K562 (cell line): ENCODE results near the gene SKAP1. TPM values are rescaled to one million over a fixed set of nuclear protein-coding genes. Genes with fewer than 3 reads are reported as not detected.

ENCODE experiments used
- BCOR ChIP-seq: fragments of 450-650 bp; IDR thresholded peaks from 2 replicates; pipeline ENCODE4 v1.6.1; 2016
- GABPA ChIP-seq: fragments of 200-800 bp; sonication (Bioruptor generic); conservative IDR thresholded peaks from 2 replicates; pipeline ENCODE4 v1.6.1; 2016; ENCODE audit warnings: low read depth, missing genetic modification characterization, missing compliant biosample characterization
- GTF3C2 ChIP-seq: IDR thresholded peaks from 3 replicates; pipeline ENCODE4 v1.6.1; 2011; ENCODE audit warnings: borderline replicate concordance, mild to moderate bottlenecking, moderate library complexity; ENCODE audit not compliant: insufficient read length; ENCODE audit errors: extremely low read depth
- HMG20B ChIP-seq: fragments of 250-450 bp; sonication (Bioruptor Pico); IDR thresholded peaks from 2 replicates; pipeline ENCODE4 v1.5.0; 2021; ENCODE audit warnings: mild to moderate bottlenecking
- HNRNPL ChIP-seq: fragments of 200-400 bp; formaldehyde crosslinking; IDR thresholded peaks from 2 replicates; pipeline ENCODE4 v1.6.1; 2017; ENCODE audit warnings: low read depth, mild to moderate bottlenecking, low read length
- IRF1 ChIP-seq: sonication (generic); formaldehyde crosslinking; IDR thresholded peaks from 2 replicates; pipeline ENCODE4 v1.8.0; 2022; ENCODE audit warnings: missing genetic modification reagents, mild to moderate bottlenecking, borderline replicate concordance
- KLF16 ChIP-seq: IDR thresholded peaks from 2 replicates; pipeline ENCODE4 v1.6.1; 2016; ENCODE audit warnings: antibody characterized with exemption
- MBD1 ChIP-seq: fragments of 250-450 bp; sonication (Bioruptor Pico); IDR thresholded peaks from 2 replicates; pipeline ENCODE4 v1.8.0; 2022; ENCODE audit warnings: inconsistent platforms
- MTF1 ChIP-seq: fragments of 250-450 bp; sonication (Bioruptor Pico); IDR thresholded peaks from 2 replicates; pipeline ENCODE4 v1.9.0; 2021; ENCODE audit warnings: moderate library complexity, mild to moderate bottlenecking, inconsistent platforms, borderline replicate concordance
- SMARCE1 ChIP-seq: fragments of 450-650 bp; IDR thresholded peaks from 2 replicates; pipeline ENCODE4 v1.7.1; 2016; ENCODE audit warnings: mild to moderate bottlenecking
- ZBTB26 ChIP-seq: fragments of 450-650 bp; formaldehyde crosslinking; IDR thresholded peaks from 2 replicates; pipeline ENCODE4 v1.4.0; 2022; ENCODE audit warnings: missing genetic modification characterization
- ZFP36 ChIP-seq: fragments of 150-350 bp; IDR thresholded peaks from 2 replicates; pipeline ENCODE4 v1.6.1; 2018; ENCODE audit warnings: low read length, low read depth; ENCODE audit not compliant: partially characterized antibody
- ZNF197 ChIP-seq: fragments of 200-800 bp; sonication (Bioruptor generic); IDR thresholded peaks from 2 replicates; pipeline ENCODE4 v1.6.1; 2016; ENCODE audit warnings: low read depth, missing genetic modification characterization, missing compliant biosample characterization
- ZNF347 ChIP-seq: fragments of 450-650 bp; formaldehyde crosslinking; IDR thresholded peaks from 2 replicates; pipeline ENCODE4 v1.4.0; 2020; ENCODE audit warnings: low read depth, mild to moderate bottlenecking, moderate library complexity
- ZNF431 ChIP-seq: sonication (generic); formaldehyde crosslinking; IDR thresholded peaks from 2 replicates; pipeline ENCODE4 v1.8.0; 2022; ENCODE audit warnings: mild to moderate bottlenecking, missing genetic modification reagents
- polyA plus RNA-seq, 8 experiments: library from polyadenylated mRNA; depleted of rRNA in 4 of 8; stranded (reverse) in 5 of 8; unstranded in 3 of 8; fragments of >200 nt; fragmentation: Nextera tagmentation in 2 of 8; fragmentation: Illumina TruSeq in 1 of 8; extraction: Ambion mirVana in 2 of 8; extraction: Trizol in 1 of 8; gene quantifications; 2 replicates each; pipeline versions ENCODE4 v1.2.1 to v1.2.3, GENCODE V29; 2011 to 2014; ENCODE audit warnings: inconsistent platforms in 1 of 8, missing spikeins in 1 of 8
- total RNA-seq, 7 experiments: library from RNA; depleted of rRNA in 6 of 7; stranded (reverse); fragments of >200 nt in 6 of 7; fragmentation: Illumina TruSeq in 2 of 7; extraction: Trizol in 2 of 7; gene quantifications; 2 replicates each; pipeline versions ENCODE4 v1.2.1 to v1.2.3, GENCODE V29; 2011 to 2021; ENCODE audit warnings: low replicate concordance in 1 of 7
- TF ChIP-seq, protein P1 (sequence below): fragments of 200-800 bp; sonication (Bioruptor generic); IDR thresholded peaks from 2 replicates; pipeline ENCODE4 v1.6.1; 2016; ENCODE audit warnings: missing genetic modification characterization, missing compliant biosample characterization

SKAP1 gene
- total and polyA plus RNA-seq, 9 of the 15 experiments (the other 6 are each of a cell fraction or from before 2014, with no cell fraction given), result 0.06 to 0.80 (median 0.10) TPM; not detected in 4

DNA sequence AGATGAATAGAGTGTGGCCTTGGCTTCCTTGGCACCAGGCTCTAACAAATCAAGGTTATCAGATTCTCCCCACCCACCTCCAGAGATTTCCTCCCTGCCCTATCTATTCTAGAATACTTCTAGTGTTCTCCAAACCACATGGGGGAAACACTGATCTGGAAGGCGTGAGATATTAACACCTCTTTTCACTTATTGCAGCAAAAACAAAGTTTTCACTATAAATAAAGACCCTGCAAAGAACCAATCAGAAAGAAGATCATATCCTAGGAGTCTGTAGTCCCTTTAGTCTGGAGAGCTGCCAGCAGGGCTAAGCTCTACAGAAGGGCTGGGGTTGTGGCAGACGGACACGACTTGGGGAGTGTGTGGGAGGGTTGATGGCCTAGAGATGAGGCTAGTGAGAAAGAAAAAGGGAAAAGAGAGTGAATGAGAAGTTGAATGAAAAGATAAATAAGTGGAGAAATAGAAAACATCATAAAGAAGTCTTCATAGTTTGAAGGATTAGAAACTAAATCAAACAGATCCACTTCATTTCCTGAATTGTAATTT is 8.6 kb upstream of the SKAP1 start (continued):
- peak; percentile 33; the same call in 1 of the 2 replicates for TF ChIP-seq KLF16
- TF ChIP-seq GTF3C2, result no peak
- no peak for TF ChIP-seq BCOR
- no peak for TF ChIP-seq ZBTB26
- TF ChIP-seq MBD1 (CRISPR knock-in tag), result no peak
- no peak for TF ChIP-seq HNRNPL
- 0 out of 2 replicates have a peak, but pooled peaks have one; percentile 21 for TF ChIP-seq GABPA (tag)
- no peak for TF ChIP-seq SMARCE1
- TF ChIP-seq ZNF431, result no peak
- TF ChIP-seq MTF1, result no peak
- TF ChIP-seq HMG20B, result no peak
- TF ChIP-seq, protein P1, sequence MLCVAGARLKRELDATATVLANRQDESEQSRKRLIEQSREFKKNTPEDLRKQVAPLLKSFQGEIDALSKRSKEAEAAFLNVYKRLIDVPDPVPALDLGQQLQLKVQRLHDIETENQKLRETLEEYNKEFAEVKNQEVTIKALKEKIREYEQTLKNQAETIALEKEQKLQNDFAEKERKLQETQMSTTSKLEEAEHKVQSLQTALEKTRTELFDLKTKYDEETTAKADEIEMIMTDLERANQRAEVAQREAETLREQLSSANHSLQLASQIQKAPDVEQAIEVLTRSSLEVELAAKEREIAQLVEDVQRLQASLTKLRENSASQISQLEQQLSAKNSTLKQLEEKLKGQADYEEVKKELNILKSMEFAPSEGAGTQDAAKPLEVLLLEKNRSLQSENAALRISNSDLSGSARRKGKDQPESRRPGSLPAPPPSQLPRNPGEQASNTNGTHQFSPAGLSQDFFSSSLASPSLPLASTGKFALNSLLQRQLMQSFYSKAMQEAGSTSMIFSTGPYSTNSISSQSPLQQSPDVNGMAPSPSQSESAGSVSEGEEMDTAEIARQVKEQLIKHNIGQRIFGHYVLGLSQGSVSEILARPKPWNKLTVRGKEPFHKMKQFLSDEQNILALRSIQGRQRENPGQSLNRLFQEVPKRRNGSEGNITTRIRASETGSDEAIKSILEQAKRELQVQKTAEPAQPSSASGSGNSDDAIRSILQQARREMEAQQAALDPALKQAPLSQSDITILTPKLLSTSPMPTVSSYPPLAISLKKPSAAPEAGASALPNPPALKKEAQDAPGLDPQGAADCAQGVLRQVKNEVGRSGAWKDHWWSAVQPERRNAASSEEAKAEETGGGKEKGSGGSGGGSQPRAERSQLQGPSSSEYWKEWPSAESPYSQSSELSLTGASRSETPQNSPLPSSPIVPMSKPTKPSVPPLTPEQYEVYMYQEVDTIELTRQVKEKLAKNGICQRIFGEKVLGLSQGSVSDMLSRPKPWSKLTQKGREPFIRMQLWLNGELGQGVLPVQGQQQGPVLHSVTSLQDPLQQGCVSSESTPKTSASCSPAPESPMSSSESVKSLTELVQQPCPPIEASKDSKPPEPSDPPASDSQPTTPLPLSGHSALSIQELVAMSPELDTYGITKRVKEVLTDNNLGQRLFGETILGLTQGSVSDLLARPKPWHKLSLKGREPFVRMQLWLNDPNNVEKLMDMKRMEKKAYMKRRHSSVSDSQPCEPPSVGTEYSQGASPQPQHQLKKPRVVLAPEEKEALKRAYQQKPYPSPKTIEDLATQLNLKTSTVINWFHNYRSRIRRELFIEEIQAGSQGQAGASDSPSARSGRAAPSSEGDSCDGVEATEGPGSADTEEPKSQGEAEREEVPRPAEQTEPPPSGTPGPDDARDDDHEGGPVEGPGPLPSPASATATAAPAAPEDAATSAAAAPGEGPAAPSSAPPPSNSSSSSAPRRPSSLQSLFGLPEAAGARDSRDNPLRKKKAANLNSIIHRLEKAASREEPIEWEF (CRISPR knock-in tag), result no peak
- TF ChIP-seq ZFP36, result no peak
- TF ChIP-seq ZNF197, result no peak
- no peak for TF ChIP-seq ZNF347
- TF ChIP-seq IRF1 (CRISPR knock-in tag), result no peak
